Measurements from ENCODE around the gene TYK2.

Gene TYK2

DNA sequence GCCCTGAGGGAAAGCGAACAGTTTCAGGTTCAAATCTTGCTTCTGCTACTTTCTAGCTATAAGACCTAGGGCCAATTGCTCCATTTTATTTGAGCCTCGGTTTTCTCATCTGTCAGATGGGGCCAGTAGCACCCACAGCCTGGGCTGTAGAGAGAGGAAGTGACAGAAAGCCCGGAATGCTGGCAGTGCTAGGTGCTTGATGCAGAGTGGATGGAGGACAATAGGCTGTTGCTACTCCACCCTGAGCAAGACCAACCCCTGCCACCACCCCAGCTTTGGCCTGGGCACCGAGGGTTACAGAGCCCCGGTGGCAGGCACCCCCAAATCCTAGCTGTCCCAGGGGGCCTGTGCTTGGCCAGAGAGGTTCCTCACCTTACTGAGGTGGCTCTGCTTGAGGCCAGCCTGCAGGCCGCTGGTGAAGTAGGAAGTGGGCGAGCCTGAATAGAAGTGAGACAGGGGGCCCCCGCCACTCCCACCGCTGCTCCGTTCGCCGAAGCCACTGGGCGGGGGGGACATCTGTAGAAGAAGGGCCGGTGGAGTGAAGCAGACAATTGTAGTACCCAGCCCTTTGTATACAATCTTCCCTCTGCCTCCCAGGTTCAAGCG lies 62.4 kb downstream of the TYK2 start:
- H3K9me3 ChIP-seq (ENCODE audit: control insufficient read depth, insufficient read depth, low read depth, low read length), result no peaks in the 10 kb centered on the region
- H3K36me3 ChIP-seq (ENCODE audit: control insufficient read depth in 2 of 2, insufficient read depth in 1 of 2, low read length in 2 of 2), result peaks cover 13 to 75% of the 10 kb centered on the region in 2 experiments; a peak in 2 of 3 replicates
- CTCF ChIA-PET, result interaction anchor here (0.6 to 1.1 kb wide), 3 partner anchors 18 to 70 kb away, joined by 3 to 6 read pairs (median 4); no protein-coding TSS in a partner anchor
- H3K27ac ChIP-seq (ENCODE audit: extremely low read depth, low read depth, low read length), result no peak overlapping the region
- peaks cover 3% of the 10 kb centered on the region for H3K4me1 ChIP-seq (ENCODE audit: control insufficient read depth, insufficient read depth, low read length)
- no peak overlapping the region for H3K4me3 ChIP-seq (ENCODE audit: low read depth, low read length)
- TF ChIP-seq, protein P1, sequence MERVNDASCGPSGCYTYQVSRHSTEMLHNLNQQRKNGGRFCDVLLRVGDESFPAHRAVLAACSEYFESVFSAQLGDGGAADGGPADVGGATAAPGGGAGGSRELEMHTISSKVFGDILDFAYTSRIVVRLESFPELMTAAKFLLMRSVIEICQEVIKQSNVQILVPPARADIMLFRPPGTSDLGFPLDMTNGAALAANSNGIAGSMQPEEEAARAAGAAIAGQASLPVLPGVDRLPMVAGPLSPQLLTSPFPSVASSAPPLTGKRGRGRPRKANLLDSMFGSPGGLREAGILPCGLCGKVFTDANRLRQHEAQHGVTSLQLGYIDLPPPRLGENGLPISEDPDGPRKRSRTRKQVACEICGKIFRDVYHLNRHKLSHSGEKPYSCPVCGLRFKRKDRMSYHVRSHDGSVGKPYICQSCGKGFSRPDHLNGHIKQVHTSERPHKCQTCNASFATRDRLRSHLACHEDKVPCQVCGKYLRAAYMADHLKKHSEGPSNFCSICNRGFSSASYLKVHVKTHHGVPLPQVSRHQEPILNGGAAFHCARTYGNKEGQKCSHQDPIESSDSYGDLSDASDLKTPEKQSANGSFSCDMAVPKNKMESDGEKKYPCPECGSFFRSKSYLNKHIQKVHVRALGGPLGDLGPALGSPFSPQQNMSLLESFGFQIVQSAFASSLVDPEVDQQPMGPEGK (tag by site-specific recombination; IDR thresholded peaks at IDR 0.05), result no peak
- TF ChIP-seq ZNF140 (tag by site-specific recombination; IDR thresholded peaks at IDR 0.05), result no peak
- TF ChIP-seq ZEB2 (tag by site-specific recombination; IDR thresholded peaks at IDR 0.05), result no peak
- no peak for TF ChIP-seq ZXDB (tag by site-specific recombination; IDR thresholded peaks at IDR 0.05)
- TF ChIP-seq, protein P2, sequence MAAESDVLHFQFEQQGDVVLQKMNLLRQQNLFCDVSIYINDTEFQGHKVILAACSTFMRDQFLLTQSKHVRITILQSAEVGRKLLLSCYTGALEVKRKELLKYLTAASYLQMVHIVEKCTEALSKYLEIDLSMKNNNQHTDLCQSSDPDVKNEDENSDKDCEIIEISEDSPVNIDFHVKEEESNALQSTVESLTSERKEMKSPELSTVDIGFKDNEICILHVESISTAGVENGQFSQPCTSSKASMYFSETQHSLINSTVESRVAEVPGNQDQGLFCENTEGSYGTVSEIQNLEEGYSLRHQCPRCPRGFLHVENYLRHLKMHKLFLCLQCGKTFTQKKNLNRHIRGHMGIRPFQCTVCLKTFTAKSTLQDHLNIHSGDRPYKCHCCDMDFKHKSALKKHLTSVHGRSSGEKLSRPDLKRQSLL (tag by site-specific recombination; IDR thresholded peaks at IDR 0.05), result no peak
- TF ChIP-seq, protein P3, sequence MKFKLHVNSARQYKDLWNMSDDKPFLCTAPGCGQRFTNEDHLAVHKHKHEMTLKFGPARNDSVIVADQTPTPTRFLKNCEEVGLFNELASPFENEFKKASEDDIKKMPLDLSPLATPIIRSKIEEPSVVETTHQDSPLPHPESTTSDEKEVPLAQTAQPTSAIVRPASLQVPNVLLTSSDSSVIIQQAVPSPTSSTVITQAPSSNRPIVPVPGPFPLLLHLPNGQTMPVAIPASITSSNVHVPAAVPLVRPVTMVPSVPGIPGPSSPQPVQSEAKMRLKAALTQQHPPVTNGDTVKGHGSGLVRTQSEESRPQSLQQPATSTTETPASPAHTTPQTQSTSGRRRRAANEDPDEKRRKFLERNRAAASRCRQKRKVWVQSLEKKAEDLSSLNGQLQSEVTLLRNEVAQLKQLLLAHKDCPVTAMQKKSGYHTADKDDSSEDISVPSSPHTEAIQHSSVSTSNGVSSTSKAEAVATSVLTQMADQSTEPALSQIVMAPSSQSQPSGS (tag by site-specific recombination; IDR thresholded peaks at IDR 0.05; ENCODE audit: low read depth), result no peak
- no peak for TF ChIP-seq GLI4 (tag by site-specific recombination; IDR thresholded peaks at IDR 0.05)
- TF ChIP-seq ZNF416 (tag by site-specific recombination; IDR thresholded peaks at IDR 0.05), result no peak
- TF ChIP-seq ZNF350 (tag by site-specific recombination; IDR thresholded peaks at IDR 0.05), result no peak
- no peak for TF ChIP-seq ZNF391 (tag by site-specific recombination; IDR thresholded peaks at IDR 0.05; ENCODE audit: borderline replicate concordance, low read depth)
- POLR2A ChIA-PET, result interaction anchor here (1.1 to 1.5 kb wide), 3 partner anchors 27 to 62 kb away, joined by 4 read pairs; partner anchors contain the start of genes ICAM5 and TYK2

DNA sequence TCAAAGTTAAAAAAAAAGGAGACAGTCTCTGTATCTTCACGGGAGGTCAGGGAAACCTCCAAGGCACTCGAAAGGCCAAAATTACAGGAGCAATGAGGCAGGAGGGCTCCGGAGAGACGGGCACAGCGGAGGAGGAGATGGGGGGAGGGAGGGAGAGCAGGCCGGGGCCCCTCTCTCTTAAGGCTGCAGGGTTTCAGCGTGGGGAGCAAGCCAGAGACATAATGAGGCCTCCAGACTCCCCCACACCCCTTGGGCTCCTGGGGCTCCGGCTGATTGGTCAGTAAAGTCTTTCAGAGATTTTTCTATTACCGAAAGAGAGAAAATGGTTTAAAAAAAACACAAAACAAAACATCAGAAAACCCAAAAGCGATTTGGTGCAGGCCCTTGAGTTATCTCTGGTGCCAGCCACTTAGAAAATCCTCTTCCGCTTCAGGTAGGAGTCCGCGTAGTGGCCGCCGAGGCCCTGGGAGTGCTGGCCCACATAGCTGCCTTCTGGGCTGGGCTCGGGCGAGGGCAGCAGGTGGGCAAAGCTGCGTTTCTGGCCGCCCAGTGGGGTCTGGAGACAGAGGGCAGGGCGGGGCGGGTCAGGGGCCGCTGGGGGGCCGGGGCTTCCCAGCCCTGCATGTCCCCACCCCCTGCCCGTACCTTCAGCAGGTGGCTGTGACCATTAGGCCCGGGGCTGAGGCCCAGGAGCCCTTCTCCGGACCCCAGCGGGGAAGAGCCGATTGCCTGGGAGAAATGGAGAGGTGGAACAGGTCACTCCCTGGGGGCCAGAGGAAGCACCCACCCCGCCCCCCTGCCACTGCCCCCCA lies 63.1 kb downstream of the TYK2 start:
- no peaks in the 10 kb centered on the region for H3K9me3 ChIP-seq (ENCODE audit: control insufficient read depth, insufficient read depth, low read depth, low read length)
- H3K27ac ChIP-seq (ENCODE audit: extremely low read depth, low read depth, low read length), result no peak overlapping the region; the same call in 1 of the 2 replicates
- ChIA-PET CTCF (interaction anchor here (0.6 to 1.1 kb wide), 3 partner anchors 18 to 71 kb away, joined by 3 to 6 read pairs (median 4); no protein-coding TSS in a partner anchor), POLR2A (interaction anchor here (0.7 to 1.6 kb wide), 6 partner anchors 16 to 206 kb away, joined by 3 to 6 read pairs (median 4); partner anchors contain the start of genes ICAM5, P2RY11, RAVER1 and TYK2)
- peaks cover 13 to 69% of the 10 kb centered on the region in 2 experiments; a peak in 2 of 3 replicates for H3K36me3 ChIP-seq (ENCODE audit: control insufficient read depth in 2 of 2, insufficient read depth in 1 of 2, low read length in 2 of 2)
- no peak overlapping the region for H3K4me3 ChIP-seq (ENCODE audit: low read depth, low read length)
- TF ChIP-seq IKZF3 (tag by site-specific recombination; IDR thresholded peaks at IDR 0.05), result 0 out of 2 replicates have a peak, but pooled peaks have one; percentile 14
- TF ChIP-seq ZNF76 (tag by site-specific recombination; IDR thresholded peaks at IDR 0.05; ENCODE audit: borderline replicate concordance, low read depth), result no peak
- H3K4me1 ChIP-seq (ENCODE audit: control insufficient read depth, insufficient read depth, low read length), result peaks cover 3% of the 10 kb centered on the region

Data from HEK293 (cell line).